Smooth muscle cell (in vitro differentiated cells): ENCODE data around the gene RNASE4. TPM values are rescaled to one million over a fixed set of nuclear protein-coding genes. Genes with fewer than 3 reads are reported as not detected.

Source experiments
- DNase-seq: peaks from one replicate; lab custom pipeline; 2025; ENCODE audit not compliant: unreplicated experiment; lab: John Stamatoyannopoulos, UW
- H2AFZ ChIP-seq: fragments of 200-600 bp; sonication (generic); 2 replicates; pipeline ENCODE4 v1.6.0; 2016; ENCODE audit warnings: antibody characterized with exemption, low read depth, mild to moderate bottlenecking
- H3F3A ChIP-seq: fragments of 200-600 bp; sonication (generic); 2 replicates; pipeline ENCODE4 v1.6.0; 2017; ENCODE audit warnings: antibody characterized with exemption, low read depth
- H3K27ac ChIP-seq: fragments of 200-600 bp; sonication (generic); 2 replicates; pipeline ENCODE4 v1.5.1; 2016; ENCODE audit warnings: low read depth, mild to moderate bottlenecking
- H3K27me3 ChIP-seq: fragments of 200-600 bp; sonication (generic); 2 replicates; pipeline ENCODE4 v1.6.1; 2016; ENCODE audit warnings: low read depth, mild to moderate bottlenecking
- H3K36me3 ChIP-seq: fragments of 200-600 bp; sonication (generic); 2 replicates; pipeline ENCODE4 v1.5.1; 2016; ENCODE audit warnings: low read depth
- H3K4me1 ChIP-seq: fragments of 200-600 bp; sonication (generic); 2 replicates; pipeline ENCODE4 v1.5.1; 2016; ENCODE audit warnings: low read depth
- H3K4me2 ChIP-seq: fragments of 200-600 bp; sonication (generic); 2 replicates; pipeline ENCODE4 v1.6.0; 2016; ENCODE audit warnings: mild to moderate bottlenecking
- H3K4me3 ChIP-seq: fragments of 200-600 bp; sonication (generic); 2 replicates; pipeline ENCODE4 v1.5.1; 2016; ENCODE audit warnings: mild to moderate bottlenecking
- H3K79me2 ChIP-seq: fragments of 200-600 bp; sonication (generic); 2 replicates; pipeline ENCODE4 v1.6.0; 2016; ENCODE audit warnings: low read depth, mild to moderate bottlenecking
- H3K9ac ChIP-seq: fragments of 200-600 bp; sonication (generic); 2 replicates; pipeline ENCODE4 v1.6.0; 2016; ENCODE audit warnings: low read depth
- H3K9me3 ChIP-seq: fragments of 200-600 bp; sonication (generic); replicated peaks from 2 replicates; pipeline ENCODE4 v1.5.1; 2016; ENCODE audit warnings: low read depth
- H4K20me1 ChIP-seq: fragments of 200-600 bp; sonication (generic); 2 replicates; pipeline ENCODE4 v1.6.0; 2016; ENCODE audit warnings: low read depth
- CTCF ChIP-seq: fragments of 200-600 bp; sonication (generic); IDR thresholded peaks from 2 replicates; pipeline ENCODE4 v1.5.1; 2017; ENCODE audit warnings: borderline replicate concordance, mild to moderate bottlenecking, antibody characterized with exemption; ENCODE audit not compliant: insufficient read depth, poor library complexity, severe bottlenecking
- WGBS: methylation state at CpG from one replicate; pipeline ENCODE4 v1.1.7; 2016; ENCODE audit warnings: low lambda C conversion rate; 5-methylcytosine and 5-hydroxymethylcytosine counted together
- polyA plus RNA-seq: library from polyadenylated mRNA; unstranded; fragments of >200 nt; fragmentation: Nextera tagmentation; extraction: Ambion mirVana; gene quantifications from 2 replicates; pipeline ENCODE4 v1.2.1, GENCODE V29; 2016
- total RNA-seq: library from RNA; depleted of rRNA; stranded (reverse); fragments of >200 nt; gene quantifications from 2 replicates; pipeline ENCODE4 v1.2.3, GENCODE V29; 2014

Gene RNASE4
- total and polyA plus RNA-seq, 2 experiments from 2014 or later, result 28.6 to 34.8 TPM

- Histone ChIP-seq H3K27me3 (no peaks in the 10 kb centered on the region), H3K9ac (no peak overlapping the region), H2AFZ (no peak overlapping the region), H3K4me1 (no peaks in the 10 kb centered on the region), H3K4me3 (no peak overlapping the region), H3K4me2 (no peak overlapping the region), H3K36me3 (no peaks in the 10 kb centered on the region), H3K79me2 (no peaks in the 10 kb centered on the region), H3K9me3 (no peaks in the 10 kb centered on the region), H4K20me1 (no peaks in the 10 kb centered on the region), H3K27ac (no peak overlapping the region), H3F3A (no peaks in the 10 kb centered on the region)
- DNase-seq, result no peak
- WGBS, result 90% methylated on average over 1 of the region's 1 CpG
- TF ChIP-seq CTCF, result no peak
Observed at GRCh38 chr14:20726531-20726930, 42.2 kb downstream of the RNASE4 start.

- no peaks in the 10 kb centered on the region for H3K27me3 ChIP-seq
Observed at GRCh38 chr14:20730891-20731290, 46.5 kb downstream of the RNASE4 start.

GRCh38 chr14:20732477-20732876 is 48.1 kb downstream of the RNASE4 start:
- H3F3A ChIP-seq, result no peaks in the 10 kb centered on the region
- no peak overlapping the region for H2AFZ ChIP-seq
- no peak overlapping the region for H3K9ac ChIP-seq
- H4K20me1 ChIP-seq, result no peaks in the 10 kb centered on the region
- no peaks in the 10 kb centered on the region for H3K4me1 ChIP-seq
- H3K79me2 ChIP-seq, result no peaks in the 10 kb centered on the region
- H3K27me3 ChIP-seq, result no peaks in the 10 kb centered on the region
- H3K27ac ChIP-seq, result no peak overlapping the region
- H3K4me2 ChIP-seq, result no peak overlapping the region
- 88% methylated on average over 5 of the region's 5 CpGs for WGBS
- no peaks in the 10 kb centered on the region for H3K9me3 ChIP-seq
- no peak for TF ChIP-seq CTCF
- H3K36me3 ChIP-seq, result no peaks in the 10 kb centered on the region
- H3K4me3 ChIP-seq, result no peak overlapping the region
- no peak for DNase-seq

More at GRCh38 chr14:20730891-20731290, 46.5 kb downstream of the RNASE4 start:
- WGBS, result 73% methylated on average over 6 of the region's 6 CpGs
- Histone ChIP-seq H3K9me3 (no peaks in the 10 kb centered on the region), H3K79me2 (no peaks in the 10 kb centered on the region), H3K36me3 (no peaks in the 10 kb centered on the region), H3K4me3 (no peak overlapping the region), H3K4me2 (no peak overlapping the region), H3K4me1 (no peaks in the 10 kb centered on the region), H3K9ac (no peak overlapping the region), H3K27ac (no peak overlapping the region), H2AFZ (no peak overlapping the region), H4K20me1 (no peaks in the 10 kb centered on the region), H3F3A (no peaks in the 10 kb centered on the region)
- DNase-seq, result no peak
- no peak for TF ChIP-seq CTCF

- no peaks in the 10 kb centered on the region for H3K36me3 ChIP-seq
- no peak for DNase-seq
- no peaks in the 10 kb centered on the region for H3K79me2 ChIP-seq
- H3K4me2 ChIP-seq, result no peak overlapping the region
- no peak overlapping the region for H2AFZ ChIP-seq
- 80% methylated on average over 6 of the region's 6 CpGs for WGBS
- H3K9me3 ChIP-seq, result no peaks in the 10 kb centered on the region
- H3K9ac ChIP-seq, result no peak overlapping the region
- H3K27me3 ChIP-seq, result no peaks in the 10 kb centered on the region
- no peak overlapping the region for H3K4me3 ChIP-seq
- TF ChIP-seq CTCF, result no peak
- no peaks in the 10 kb centered on the region for H4K20me1 ChIP-seq
- no peaks in the 10 kb centered on the region for H3F3A ChIP-seq
- H3K4me1 ChIP-seq, result no peaks in the 10 kb centered on the region
- H3K27ac ChIP-seq, result no peak overlapping the region
Observed at GRCh38 chr14:20732979-20733635, 48.7 kb downstream of the RNASE4 start.
